Fibroblast of upper back skin (primary cell): ENCODE results near the gene WDR45B.
"Not testable (repeated sequence)": the region's sequence is repeated elsewhere in the genome, so short reads cannot be mapped to it uniquely, and the experiment has no call there.

ENCODE experiments used
- DNase-seq: peaks from one replicate; pipeline ENCODE4 v3.0.0-alpha.2; 2013

WDR45B gene

DNA sequence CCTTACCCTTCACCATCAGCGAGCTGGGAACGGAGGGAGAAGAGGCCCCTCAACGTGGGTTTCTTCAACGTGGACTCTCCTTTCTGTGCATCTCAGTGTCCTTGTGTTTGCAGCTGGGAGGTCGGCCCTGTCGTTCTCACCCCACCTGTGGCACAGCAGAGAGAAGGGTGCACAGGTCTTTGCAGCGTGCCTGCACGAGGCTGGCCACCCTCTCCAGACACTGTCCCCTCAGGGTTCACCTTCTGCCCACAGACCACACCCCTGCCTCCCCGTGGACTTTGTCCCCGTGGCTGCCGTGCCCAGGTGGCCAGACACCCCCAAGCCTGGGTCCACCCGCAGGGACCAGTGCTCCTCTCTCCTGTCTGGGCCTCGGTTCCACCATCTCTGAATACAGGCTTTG is 7.3 kb upstream of the WDR45B start:
- no peak for DNase-seq

DNA sequence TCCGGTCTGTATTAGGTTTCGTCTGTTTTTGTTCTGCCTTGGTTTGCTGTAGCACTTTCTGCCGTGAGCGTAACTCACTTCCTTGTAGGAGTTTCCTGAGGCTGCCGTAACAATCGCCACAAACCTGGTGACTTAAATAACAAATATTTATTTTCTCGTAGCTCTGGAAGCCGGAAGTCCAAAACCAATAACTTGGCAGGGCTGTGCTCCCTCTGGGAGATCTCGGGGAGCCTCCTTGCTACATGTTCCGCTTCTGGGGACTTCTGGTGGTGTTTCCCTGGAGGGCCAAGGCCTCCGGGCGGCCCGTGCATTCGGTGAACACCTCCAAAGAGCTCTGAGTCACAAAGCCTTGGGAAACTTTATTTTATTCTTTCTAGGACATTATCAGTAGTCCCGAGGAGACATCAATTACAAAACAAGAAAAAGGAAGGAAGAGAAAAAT is 6.8 kb upstream of the WDR45B start:
- DNase-seq = no peak

- not testable (repeated sequence) for DNase-seq
These were observed 6.4 kb upstream of the WDR45B start for GRCh38 chr17:82654611-82655010.

- no peak for DNase-seq
These were observed 5.6 kb upstream of the WDR45B start for GRCh38 chr17:82653651-82654528.

- no peak for DNase-seq
These were observed 2.5 kb upstream of the WDR45B start for GRCh38 chr17:82650723-82651122.

- no peak for DNase-seq
These were observed 1.4 kb upstream of the WDR45B start for GRCh38 chr17:82649501-82650261.

DNA sequence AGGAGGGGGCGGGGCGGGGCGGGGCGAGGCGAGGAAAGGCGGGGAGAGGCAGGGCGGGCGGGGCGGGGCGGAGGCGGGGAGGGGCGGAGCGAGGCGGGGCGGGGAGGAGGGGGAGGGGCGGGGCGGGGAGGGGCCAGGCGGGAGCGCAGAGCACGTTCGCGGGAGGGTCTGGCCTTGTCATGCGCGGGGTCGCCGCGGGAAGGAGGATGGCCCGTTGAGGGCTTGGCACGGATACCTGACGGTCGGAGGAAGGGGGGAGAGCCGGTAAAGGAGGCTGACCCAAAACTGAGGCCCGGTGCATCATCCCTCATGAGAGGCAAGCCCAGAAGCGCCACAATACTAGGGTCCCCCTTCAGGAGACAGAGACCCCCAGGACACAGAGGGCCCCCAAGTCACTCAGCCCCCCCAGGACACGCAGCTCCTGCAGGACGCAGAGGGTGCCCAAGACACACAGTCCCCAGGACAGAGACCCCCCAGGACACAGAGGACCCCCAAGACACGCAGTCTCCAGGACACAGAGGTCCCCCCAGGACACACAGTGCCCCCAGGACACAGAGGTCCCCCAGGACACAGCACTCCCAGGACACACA is 593 bp upstream of the WDR45B start:
- DNase-seq = no peak

DNA sequence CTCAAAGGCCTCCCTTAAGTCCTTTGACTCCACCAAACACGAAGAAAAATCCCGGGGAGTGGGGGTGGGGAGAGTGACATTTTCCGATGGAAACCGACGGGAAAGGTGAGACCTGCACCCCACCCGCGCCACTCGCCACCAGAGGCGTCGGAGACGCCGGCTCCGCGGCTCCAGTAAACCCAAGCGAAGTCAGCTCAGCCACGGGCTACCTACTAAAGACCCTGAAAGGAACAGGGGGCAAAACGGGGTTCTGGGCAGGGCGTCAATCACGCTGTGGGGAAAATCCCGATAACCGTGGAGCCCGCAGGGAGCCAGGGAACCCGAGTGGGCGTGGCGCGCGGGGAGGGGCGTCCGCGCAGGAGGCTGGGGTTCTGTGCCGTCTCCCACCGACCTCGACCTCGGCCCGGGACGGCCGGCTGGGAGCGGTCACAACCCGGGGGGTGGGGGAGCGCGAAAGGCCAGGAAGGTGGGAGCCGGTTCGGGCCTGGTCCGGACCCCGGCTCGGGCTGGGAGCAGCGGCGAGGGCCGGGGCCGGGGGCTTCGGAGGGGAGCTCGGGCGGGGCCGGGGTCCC is 565 bp downstream of the WDR45B start:
- no peak for DNase-seq

DNA sequence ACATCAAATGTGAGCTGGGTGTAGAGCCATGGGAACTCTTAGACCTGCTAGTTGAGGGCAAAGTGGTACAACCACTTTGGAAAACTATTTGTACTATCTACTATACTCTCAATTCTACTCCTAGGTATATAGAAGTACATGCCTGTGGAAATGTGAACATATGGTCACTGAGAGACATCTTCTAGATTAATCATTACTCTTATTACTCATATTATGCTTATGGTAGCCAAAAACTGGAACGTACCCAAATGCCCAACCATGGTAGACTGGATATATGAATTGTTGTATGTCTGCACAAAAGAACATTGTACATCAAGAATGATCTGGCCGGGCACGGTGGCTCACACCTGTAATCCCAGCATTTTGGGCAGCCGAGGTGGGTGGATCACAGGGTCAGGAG is 2.7 kb downstream of the WDR45B start:
- peak; percentile 41 for DNase-seq

GRCh38 chr17:82644148-82644547 is 4.1 kb downstream of the WDR45B start:
- no peak for DNase-seq

DNA sequence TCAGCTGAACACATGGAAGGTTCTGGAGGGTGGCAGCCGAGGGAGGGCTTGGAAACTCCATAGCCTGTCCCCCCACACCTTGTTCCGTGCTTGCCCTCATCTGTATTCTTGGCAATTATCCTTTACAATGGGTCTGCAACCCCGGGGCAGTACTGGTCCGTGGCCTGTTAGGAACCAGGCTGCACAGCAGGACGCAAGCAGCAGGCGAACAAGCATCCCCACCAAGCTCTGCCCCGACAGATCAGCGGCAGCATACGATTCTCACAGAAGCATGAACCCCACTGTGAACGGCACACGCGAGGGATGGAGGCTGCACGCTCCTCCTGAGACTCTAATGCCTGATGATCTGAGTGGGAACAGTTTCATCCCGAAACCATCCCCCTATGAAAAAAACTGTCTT is 6.2 kb downstream of the WDR45B start:
- no peak for DNase-seq

DNA sequence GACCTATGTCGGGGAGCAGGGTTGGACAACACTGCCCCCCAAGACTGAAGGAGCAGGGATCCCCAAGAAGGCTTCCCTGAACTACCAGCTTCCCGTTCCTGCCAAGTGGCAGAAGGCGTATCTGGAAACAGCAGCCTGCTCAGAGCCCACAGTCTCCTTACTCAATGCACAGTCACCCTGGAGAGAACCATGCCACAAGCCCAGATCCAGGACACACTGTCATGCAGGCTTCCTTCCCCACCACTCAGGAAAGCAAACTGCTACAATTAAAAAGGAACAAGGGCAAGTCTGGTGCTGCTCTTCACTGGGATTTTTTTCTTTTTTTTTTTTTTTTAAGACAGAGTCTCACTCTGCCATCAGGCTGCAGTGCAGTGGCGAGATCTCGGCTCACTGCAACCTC is 8.2 kb downstream of the WDR45B start:
- DNase-seq = no peak

DNA sequence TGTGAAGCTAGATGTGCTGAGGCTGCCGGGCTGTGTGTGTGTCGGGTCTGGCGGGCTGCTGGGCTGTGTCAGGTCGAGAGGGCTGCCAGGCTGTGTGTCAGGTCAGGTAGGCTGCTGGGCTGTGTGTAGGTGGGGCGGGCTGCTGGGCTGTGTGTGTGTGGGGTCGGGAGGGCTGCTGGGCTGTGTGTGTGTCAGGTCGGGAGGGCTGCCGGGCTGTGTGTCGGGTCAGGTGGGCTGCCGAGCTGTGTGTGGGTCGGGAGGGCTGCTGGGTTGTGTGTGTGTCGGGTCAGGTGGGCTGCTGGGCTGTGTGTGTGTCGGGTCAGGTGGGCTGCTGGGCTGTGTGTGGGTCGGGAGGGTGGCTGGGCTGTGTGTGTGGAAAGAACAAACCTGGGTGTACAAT is 8.6 kb downstream of the WDR45B start:
- no peak for DNase-seq

- peak; percentile 11 for DNase-seq
These were observed 10.0 kb downstream of the WDR45B start for GRCh38 chr17:82638183-82638773.

DNA sequence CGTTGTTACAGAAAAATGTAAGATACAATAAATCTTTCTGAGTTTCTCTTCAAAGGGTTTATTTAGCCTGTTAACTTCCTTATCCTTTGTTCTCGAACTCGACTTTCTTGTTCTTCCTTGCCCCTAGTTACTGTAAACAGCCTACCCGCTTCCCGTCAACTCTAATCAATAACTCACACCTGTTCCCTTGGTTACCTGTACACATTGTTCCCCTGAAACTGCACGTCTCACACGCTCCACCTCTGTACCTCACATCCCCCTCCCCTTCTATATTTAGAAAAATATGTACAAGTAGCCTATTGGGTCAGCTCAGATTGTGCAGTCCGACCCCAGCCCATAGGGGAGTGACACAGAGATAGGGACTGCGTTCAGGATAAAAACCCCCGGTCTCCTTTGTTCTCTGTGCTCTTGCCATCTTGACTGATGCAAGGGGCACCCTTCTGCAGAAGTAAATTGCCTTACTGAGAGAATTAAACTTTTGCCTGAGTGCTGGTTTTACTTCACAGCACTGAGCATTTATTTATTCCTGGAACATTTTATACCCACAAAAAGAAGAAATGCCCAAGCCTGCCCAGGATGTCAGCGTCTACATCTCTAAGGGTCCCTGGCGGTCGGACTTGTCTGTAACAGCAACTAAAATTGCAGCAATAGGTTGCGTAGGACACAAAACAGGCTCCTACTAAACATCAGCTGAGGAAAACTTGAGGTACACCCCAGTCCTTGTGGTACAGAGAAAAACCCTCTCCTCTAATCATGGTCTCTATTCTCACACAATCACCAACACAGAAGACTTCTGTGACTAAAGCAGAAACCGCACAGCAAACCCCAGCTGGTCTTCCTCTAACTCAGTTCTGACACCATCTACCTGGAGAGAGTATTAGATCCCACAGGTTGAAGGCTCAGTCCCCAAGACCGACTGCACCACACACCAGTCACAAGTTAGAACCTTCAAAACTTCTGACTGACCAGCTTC is 11.3 kb downstream of the WDR45B start:
- no peak for DNase-seq

DNA sequence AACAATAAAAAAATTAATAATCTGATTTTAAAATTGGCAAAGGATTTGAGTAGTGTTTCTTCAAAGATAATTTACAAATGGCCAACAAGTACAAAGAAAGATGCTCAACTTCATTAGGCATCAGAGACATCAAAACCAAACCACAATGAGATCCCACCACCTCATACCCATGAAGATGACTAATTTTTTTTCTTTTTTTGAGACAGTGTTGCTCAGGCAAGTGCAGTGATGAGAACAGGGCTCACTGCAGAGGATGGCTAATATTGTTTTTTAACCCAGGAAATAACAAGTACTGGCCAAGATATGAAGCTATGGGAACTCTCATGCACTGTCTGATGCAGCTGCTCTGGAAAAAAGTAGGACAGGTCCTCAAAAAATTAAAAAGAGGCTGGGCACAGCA is 14.9 kb downstream of the WDR45B start:
- no peak for DNase-seq

- DNase-seq = no peak
These were observed 15.8 kb downstream of the WDR45B start for GRCh38 chr17:82632451-82632850.

- no peak for DNase-seq
These were observed 16.7 kb downstream of the WDR45B start for GRCh38 chr17:82631544-82631943.

DNA sequence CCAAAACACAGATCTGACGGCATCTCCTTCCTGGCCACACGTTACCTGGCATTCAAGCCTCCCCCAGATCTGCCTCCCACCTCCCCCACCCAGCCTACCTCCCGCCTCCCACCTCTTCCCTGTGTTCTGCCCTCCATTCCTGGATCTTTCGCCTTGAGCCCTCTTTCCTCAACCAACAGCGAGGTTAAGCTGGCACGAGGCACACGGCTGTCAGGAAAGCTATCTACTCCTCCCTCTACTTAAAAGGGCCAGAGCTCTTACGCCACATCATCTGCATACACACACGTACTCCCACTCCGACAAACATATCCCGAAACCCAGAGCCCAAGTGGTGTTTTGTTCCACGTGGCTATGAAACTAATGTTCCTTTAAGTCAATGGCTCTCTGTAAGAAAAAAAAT is 18.0 kb downstream of the WDR45B start:
- no peak for DNase-seq

GRCh38 chr17:82629748-82630147 is 18.5 kb downstream of the WDR45B start:
- no peak for DNase-seq

GRCh38 chr17:82627405-82627804 is 20.8 kb downstream of the WDR45B start:
- no peak for DNase-seq

- DNase-seq = no peak
These were observed 24.5 kb downstream of the WDR45B start for GRCh38 chr17:82623707-82624106.
